IPS-11a (cell line): ENCODE results near the gene SERPINH1.

Experiments
- H3K4me3 ChIP-seq: one replicate; pipeline ENCODE4 v1.5.1; 2013; ENCODE audit warnings: low read depth, low read length, control low read depth

Gene SERPINH1

DNA sequence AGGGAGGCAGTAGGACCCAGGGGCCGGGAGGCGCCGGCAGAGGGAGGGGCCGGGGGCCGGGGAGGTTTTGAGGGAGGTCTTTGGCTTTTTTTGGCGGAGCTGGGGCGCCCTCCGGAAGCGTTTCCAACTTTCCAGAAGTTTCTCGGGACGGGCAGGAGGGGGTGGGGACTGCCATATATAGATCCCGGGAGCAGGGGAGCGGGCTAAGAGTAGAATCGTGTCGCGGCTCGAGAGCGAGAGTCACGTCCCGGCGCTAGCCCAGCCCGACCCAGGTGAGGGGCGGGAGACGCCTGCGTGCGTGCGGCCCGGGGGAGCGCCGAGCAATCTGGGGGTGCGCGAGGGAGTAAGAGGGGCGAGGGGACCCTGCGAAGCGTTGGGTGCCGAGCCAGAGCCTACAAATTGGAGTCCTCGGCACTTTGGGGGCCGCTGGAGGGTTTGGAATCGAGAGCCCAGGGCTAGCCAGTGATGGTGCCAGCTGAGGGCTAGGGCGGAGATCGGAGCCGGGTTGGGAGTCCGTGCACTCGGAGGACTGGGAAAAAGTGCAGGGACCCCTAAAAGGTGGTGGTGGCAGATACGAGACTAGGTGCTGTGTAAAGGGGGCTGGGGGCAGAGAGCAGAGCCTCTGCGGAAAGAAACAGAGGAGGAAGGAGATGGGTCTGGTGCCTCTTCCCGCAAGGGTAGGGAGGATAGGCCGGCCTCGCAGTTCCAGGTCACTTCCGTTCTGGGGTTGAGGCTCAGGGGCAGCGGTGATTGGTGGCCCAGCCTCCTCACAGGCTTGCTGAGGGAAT, at the start of gene SERPINH1:
TSS of gene SERPINH1 (plus strand) at position 206 of the 788 bp plus-strand sequence. CDS start 4,097 bp downstream, outside the sequence.
- peak within 1 kb of the TSS; percentile 89 for H3K4me3 ChIP-seq

DNA sequence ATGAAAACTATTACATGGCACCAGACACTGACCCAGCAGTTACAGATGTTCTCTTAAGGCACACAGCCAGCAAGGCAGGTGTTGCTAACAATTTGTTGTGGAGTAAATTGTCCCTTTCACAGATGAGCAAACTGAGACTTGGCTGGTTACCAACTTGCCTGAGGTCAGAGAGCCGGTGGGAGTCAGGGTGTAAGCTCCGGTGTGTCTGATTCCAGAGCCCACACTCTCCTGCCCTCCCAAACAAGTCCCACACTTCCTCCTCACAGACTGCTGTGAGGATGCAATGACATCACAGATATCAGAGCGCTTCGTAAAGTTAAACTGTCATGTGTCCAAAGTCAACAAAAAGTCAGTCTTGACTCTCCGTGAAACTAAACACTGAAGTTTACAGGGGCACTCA, 48.8 kb upstream of the SERPINH1 start:
- no peak overlapping the region for H3K4me3 ChIP-seq

DNA sequence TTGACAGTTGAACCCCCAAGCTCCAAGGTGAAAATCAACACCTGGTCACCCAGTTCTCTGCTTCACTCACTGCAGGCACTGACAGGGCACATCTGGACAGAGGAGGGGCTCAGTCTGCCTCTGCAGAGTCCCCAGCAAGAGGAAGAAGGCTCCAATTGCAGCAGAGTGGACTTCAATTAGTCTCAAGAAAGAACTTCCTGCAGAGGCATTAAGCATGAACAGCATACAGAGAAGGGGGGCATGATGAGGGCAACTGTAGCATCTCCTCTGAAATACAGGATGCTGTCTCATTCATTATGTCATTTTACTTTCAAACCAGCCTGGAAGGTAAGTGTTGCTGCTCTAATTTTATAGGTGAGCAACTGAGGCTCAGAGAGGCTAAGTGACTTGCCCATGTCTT, 47.5 kb upstream of the SERPINH1 start:
- H3K4me3 ChIP-seq: no peak overlapping the region

DNA sequence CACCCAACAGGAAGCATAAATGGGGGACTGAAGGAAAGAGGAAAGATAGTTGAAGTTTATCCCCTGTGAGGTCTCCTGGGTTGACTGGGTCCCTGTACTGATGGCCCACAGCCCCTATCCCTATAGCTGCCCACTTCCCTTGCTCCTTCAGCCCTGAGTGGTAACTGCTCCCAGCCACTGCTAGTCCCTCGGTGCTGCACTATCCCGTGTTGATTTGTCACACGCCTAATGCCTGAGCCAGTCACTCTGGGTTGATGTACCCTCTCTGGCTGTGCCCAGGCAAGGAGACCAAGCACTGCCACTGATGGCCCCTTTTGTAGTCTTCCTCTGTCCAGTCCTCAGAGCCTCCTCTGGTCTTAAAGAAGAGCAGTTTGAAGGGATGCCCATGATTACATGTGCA, 45.9 kb upstream of the SERPINH1 start:
- H3K4me3 ChIP-seq: no peak overlapping the region

DNA sequence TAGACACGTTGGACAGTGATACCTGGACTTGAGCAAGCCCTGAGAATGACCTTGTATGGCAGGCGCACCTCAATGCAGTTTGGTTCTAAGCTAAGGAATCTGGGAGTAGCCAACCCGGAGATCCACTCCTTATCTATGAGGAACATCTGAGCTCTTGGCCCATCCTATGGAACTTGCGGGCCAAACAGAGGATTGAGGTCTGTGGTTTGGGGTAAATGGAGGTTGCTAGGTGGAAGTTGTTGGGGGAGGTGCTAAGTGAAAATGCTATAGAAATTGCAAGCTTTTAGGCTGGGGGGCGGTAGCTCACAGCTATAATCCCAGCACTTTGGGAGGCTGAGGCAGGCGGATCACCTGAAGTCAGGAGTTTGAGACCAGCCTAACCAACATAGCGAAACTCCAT, 45.2 kb upstream of the SERPINH1 start:
- no peak overlapping the region for H3K4me3 ChIP-seq

DNA sequence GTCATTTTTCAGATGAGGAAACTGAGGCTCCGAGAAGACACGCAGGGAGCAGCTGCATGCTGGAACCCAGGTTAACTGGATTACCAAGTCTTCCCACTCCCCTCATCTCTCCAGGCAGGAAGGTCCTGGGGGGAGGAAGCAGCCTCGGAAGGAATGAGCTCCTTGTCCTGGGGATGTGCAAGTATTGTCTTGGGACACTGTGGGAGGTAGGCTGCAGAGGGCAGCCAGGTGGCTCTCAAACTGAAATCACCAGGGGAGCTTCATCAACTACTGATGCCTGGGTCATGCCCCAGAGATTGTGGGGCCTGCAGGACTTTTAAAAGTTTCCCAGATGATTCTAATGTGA, 43.9 kb upstream of the SERPINH1 start:
- H3K4me3 ChIP-seq: no peak overlapping the region

DNA sequence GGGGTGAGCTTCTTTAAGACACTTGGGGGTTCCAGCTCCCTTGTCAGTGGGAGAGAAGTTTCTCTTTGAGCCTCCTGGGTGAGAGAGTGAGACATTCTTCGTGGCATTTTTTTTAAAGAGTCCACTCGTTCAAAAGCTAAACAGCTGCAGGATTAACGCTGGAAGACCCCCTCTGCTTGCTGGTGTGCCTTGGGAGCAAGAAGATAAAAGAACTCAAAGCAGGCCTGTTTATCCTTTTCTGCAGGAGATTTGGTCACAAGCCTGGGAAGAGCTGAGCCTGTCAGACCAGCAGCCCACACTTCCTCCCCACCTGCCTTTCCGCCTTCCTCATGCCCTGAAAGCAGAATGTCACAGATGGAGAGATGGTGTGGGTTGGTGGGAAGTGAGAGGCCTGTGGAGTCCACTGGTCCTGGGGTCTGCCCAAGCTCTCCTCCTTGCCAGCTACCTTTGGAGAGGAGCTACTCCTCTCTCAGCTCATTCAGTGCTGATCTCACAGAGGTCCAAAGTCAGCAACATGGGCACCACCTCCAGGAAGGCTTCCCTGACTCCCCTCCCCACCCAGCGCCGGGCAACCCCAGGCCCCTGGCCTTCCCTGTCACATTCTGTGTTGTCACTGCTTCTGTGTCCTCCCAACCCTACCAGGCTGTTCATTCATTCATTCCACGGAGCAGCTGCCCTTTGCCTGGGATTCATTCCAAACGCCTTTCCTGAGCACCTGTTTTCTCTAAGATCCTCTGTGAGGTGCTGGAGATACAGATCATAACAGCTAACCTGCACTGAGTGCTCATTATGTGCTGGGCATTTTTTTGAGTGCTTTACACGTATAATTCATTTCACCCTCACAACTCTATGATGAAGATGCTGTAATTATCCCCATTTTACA, 43.0 kb upstream of the SERPINH1 start:
- no peak overlapping the region for H3K4me3 ChIP-seq

DNA sequence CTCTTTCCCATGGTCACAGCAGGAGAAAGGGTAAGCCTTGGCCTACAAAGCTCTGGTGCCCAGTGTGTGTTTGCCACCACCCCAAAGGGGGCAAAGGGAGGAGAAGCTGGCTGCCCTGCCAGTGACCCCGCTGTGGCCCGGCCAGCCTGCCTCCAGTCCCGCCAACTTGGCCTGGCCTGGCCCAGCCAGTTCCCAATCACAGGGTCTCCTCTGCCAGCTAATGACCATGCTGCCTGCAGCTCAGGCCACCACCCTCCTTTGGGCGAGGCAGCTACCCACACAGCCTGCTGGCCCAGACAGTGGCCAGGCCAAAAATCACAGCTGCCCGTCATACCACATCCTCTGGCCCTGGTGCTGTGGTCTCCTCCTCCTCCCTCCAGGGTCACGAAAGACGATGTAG, 41.4 kb upstream of the SERPINH1 start:
- no peak overlapping the region for H3K4me3 ChIP-seq

DNA sequence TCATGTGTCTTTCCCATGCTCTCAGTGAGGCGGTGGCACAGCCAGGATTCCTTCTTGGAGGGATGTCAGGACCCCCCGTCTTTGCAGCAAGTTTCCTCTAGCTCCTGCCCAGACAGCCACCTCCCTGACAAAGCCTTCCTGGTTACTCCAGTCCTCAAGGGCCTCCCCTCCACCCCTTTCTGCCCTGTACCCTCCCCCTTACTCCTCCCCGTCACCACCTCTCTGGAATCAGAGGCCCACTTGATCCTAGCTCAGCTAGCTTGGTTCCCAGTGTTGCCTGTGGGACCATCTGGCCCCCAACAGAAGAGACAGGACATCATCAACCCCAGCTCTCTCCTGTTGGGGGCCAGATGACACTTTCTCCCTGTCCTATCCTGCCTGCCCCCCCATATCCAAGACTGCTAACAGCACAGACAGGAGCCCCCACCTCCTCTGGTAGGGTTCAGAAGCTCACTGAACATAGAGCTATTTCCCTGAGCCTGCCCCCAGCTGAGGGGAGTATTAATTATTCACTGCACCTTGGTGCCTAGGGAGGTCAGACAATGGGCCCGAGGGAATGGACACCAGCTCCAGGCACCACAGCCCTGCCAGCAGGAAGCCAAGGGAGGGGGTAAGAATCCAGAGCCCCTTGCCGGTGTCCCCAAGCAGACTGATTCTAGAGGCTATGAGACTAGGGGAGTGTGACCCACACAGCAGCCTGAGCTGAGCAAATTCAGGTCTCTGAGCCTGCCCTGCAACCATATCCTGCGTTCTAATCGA, 39.6 kb upstream of the SERPINH1 start:
- H3K4me3 ChIP-seq: no peak overlapping the region

DNA sequence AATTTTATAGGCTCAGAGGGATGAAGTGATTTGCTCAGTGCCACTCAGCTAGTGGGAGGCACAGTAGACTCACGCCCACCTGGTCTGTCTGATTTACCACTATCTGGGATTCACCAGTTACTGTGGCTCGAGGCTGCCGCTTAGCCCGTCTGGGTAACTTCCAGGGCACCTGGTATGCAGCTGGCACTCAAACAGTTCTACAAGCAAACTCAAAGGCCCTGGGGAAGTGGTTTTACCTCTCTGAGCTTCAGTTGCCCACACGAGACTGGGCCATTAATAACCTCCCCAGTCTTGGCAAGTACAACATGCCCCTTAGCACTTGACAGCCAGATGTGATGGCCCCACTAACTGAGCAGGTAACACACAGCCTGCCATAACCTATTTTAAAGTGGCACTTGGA, 38.9 kb upstream of the SERPINH1 start:
- no peak overlapping the region for H3K4me3 ChIP-seq

DNA sequence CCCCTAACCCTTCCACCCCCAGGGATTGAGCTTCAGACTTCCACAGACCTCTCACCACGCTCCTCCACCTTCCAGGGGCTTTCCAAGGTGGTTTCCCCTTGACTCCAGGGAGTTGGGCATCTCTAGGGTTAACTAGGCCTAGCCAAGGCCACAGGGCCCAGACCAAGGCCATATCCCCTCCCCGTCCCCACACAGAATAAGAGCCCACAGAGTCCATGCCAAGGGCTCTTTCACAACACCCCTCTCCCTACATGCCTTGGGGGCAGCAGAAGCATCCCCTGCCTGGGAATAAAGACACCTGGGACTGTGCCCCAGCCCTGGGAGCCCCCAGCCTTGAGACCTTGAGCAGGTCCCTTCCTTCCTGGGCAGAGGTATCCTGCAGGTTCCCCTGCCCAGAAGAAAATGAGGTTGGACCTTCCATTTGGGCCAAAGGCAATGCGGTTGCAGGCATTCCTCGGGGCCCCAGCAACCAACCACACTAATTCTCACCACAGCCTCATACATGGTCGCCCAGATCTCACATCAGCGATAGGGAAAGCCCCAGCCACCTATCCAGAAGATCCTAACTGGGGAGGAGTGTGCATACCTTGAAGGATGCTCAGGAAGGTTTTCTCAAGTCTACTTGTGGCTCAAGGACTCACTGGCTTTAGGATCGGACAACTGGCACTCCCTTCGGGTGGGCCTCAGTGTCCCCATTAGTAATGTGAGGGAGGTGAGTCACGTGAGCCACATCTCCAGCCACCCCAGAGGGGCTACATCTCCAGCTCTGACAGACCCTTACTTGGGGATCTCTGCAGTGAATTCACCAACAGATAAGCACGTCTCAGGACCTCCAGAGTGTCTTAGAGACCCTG, 38.0 kb upstream of the SERPINH1 start:
- H3K4me3 ChIP-seq: no peak overlapping the region

DNA sequence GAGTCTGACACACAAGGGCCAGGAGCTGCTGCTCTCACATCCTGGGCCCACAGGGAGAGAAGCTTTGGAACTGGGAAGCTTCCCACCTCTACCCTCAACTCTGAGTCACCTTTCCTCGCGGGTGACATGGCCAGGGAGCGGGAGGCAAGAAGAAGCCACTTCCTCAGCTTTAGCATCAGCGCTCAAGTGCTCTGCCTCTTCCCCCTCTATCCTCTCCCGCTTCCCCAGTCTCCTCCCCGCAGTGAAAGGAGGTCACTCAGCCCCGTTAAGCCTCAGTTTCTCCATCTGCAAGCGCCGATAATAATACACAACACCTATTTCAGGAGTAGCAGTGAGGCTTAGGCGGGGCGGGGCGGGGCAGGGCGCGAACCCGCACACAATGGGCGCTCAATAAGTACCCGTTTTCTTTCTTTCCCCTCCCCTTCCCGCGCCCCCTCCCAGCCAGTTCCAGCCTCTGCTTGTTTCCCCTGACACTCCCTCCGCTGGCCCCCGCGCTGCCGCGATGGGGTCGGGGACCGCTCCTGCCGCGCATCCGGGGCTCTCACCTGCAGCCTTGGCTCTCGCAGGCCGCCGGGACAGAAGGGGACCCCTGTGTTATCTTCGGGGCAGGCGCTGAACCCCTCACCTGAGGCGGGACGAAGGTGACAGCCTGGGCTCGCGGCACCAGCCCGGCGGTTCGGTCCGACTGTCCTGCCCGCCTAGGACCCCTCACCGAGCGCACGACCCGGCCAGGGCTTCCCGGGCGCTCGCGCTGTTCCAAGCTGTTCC, 37.2 kb upstream of the SERPINH1 start:
- peak overlapping the region; percentile 66 for H3K4me3 ChIP-seq

DNA sequence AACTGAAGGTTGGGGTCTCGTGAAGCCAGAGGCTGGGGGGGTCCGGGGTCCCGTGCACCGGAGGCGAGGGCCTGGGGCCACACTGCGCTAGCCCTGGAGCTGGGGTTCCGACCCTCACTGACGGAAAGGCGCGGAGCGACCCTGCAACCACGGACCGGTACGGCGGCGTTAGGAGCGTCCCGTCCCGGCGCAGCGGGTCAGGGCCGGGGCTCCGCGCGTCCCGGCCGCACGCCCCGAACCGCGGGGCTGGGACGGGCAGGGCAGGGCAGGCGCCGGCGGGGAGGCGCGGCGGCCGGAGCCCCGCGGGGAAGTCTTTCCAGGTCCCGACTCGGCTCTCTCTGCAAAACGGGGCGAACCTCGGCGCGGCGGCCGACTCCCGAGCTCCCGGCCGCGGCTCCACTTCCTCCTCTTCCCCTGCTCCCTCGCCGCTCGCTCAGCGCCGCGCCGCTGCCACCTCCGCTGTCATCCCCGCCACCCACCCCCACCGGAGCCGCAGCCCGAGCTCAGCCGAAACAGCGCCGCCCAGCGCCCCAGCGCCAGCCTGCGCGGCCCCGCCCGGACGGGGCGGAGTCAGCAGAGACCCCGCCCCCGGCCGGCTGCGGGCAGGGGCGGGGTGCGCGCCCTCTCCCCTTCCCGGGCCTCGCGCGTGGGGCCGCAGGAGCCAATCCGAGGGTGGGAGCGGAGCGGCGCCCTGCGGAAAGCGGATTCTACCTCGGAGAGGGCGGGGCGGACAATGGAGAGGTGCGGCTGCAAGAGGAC, 36.4 kb upstream of the SERPINH1 start, which contains the start of gene GDPD5:
TSS of gene GDPD5 (minus strand) at position 509 of the 759 bp plus-strand sequence. CDS start 48,206 bp downstream, outside the sequence.
- peak within 1 kb of the TSS; percentile 83 for H3K4me3 ChIP-seq

DNA sequence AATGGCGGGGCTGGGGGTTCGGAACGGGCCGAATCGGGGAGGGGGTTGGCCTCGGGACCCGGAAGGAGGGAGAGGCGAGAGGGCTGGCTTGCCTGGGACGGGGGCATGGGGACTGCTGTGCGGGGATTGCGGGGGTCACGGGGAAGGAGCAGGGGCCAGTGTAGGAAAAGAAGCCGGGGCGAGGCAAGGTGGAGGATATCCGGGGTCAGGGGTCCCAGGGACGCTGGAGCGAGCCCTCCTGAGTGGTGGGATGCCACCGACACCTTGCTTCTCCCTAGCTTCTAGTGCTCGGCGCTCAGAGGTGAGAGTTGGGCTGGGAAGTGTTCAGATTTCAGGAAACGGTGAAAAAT, 35.9 kb upstream of the SERPINH1 start:
- peak overlapping the region; percentile 83 for H3K4me3 ChIP-seq

DNA sequence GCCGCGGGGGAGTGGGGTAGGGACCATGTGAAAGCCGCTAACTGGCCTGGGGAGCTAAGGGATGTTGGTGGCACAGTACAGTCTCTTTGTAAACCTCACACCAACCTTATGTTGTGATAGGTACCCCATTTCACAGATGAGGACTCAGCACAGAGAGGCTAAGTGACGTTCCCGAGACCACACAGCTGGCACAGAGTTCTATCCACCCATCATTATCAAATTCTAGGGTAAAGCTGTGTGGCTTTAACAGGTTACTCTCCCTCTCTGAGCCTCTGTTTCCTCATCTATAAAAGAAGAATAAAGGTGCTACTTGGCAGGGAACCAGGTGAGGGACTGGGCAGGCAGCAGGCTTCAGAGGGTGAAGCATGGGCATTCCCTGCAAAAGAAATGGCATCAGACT, 34.9 kb upstream of the SERPINH1 start:
- H3K4me3 ChIP-seq: no peak overlapping the region

DNA sequence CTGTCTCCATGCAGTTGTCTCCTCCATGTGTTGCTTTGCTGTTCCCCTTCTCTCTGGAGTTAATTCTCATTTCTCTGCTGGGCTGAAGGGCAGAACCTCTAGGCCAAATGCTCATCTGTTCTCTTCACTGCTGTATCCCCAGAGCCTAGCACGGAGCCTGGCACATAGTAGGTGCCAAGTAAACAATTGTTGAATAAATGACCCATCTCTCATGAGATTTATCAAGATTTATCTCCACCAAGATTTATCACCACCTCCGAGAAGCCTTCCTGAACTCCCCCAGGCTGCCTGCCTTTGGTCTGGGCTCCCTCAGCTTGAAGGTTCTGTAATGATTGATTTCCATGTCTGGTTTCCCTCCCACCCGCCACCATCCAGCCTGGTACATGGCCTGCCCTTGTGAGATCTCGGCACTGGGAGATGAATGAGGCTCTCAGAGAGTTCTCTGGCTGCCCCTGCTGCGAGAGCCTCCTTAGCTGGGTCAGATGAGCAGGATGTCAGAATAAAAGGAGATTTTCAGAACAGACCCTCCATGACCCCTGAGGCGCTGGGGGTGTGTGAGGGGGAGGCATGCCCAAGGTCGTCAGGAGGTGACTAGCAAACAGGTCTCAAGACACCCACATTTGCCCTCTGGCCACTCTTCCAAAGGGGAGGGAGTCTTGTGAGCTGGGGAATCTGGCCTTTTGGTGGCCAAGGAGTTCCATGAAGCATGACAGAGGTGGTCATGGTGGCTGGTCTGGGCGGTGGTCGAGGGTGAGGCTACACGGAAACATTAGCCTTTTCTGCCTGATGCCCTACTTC, 33.9 kb upstream of the SERPINH1 start:
- no peak overlapping the region for H3K4me3 ChIP-seq

DNA sequence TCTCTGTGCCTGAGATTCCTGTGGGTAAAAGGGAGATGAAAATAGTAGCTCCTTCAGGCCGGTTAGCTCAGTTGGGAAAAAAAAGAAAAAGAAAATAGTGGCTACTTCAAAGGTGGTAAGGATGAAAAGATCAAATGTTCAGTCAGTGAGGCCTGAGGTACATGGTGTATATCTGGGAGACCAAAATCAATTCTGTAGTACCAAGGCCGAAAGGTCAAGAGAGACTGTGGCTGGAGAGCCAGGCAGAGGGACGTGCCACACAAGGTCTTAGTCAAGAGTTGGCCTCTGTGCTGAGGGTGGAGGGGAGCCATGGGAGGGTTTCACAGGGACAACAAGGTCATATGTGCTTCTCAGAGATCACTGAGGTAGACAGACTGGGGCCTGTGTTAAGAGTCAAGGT, 31.5 kb upstream of the SERPINH1 start:
- no peak overlapping the region for H3K4me3 ChIP-seq

DNA sequence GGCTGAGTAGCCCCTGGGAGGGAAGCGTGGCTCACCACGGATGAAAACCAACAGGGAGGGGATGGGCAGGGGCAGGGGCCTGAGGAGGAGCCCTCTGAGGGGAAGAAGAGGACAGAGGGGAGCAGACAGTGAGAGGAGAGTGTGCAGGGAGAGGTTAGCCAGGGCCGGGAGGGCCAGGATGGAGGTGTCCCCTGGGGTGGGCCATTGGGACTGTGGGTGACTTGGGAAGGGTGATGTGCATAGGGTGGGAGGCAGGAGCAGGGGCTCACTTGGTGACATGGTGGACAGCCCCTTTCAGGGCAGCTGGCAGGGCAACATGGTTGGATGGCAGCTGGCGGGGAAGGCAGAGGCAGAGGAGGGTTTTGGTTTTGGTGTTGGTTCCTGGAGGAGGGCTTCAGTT, 30.7 kb upstream of the SERPINH1 start:
- no peak overlapping the region for H3K4me3 ChIP-seq
